Measurements from ENCODE around the gene RNF222. TPM values are rescaled to one million over a fixed set of nuclear protein-coding genes. Genes with fewer than 3 reads are reported as not detected.

Gene RNF222
- total RNA-seq, 1 experiment from 2014 or later, result 0.79 TPM

- Histone ChIP-seq H3K4me1 (replicated peaks; ENCODE audit: insufficient read depth) (0 out of 2 replicates have a peak, but pooled peaks cover 5% of the 10 kb centered on the region), H3K4me3 (no peak overlapping the region), H2AFZ (no peak overlapping the region), H4K20me1 (ENCODE audit: insufficient read depth) (no peaks in the 10 kb centered on the region), H3K4me2 (no peak overlapping the region), H3K27ac (no peak overlapping the region), H3F3A (ENCODE audit: insufficient read depth, low read depth) (no peaks in the 10 kb centered on the region), H3K9me2 (ENCODE audit: insufficient read depth) (no peaks in the 10 kb centered on the region), H3K79me2 (ENCODE audit: low read depth) (no peaks in the 10 kb centered on the region), H3K9me3 (ENCODE audit: insufficient read depth, low read depth) (no peaks in the 10 kb centered on the region), H3K27me3 (ENCODE audit: insufficient read depth, low read depth) (no peaks in the 10 kb centered on the region), H3K36me3 (ENCODE audit: low read depth) (no peaks in the 10 kb centered on the region)
- POLR2A ChIA-PET (ENCODE audit: unreplicated experiment), result interaction anchor here (0.5 to 0.6 kb wide), 3 partner anchors 30 to 136 kb away, joined by 3 to 8 read pairs (median 3); partner anchors contain the start of gene RANGRF
- CTCF ChIA-PET, result no interaction called here
- no TSS peak for BruUV-seq (replicated peaks)
- no peak for DNase-seq
- TF ChIP-seq CTCF (conservative IDR thresholded peaks at IDR 0.05), result no peak
- no peak for TF ChIP-seq EZH2 (IDR thresholded peaks at IDR 0.05; ENCODE audit: low read depth)
- intact Hi-C loops (cut with micrococcal nuclease; ENCODE audit: unreplicated experiment), result loop anchor here (10.0 kb wide), 1 partner anchor 331 kb away; the partner anchor contains the start of gene CCDC42
Observed at GRCh38 chr17:8413938-8414337, 16.3 kb upstream of the RNF222 start.

- Histone ChIP-seq H2AFZ (no peak overlapping the region), H3K4me2 (no peak overlapping the region), H3F3A (ENCODE audit: insufficient read depth, low read depth) (no peaks in the 10 kb centered on the region), H3K4me3 (no peak overlapping the region), H3K36me3 (ENCODE audit: low read depth) (no peaks in the 10 kb centered on the region), H3K79me2 (ENCODE audit: low read depth) (no peaks in the 10 kb centered on the region), H3K9me3 (ENCODE audit: insufficient read depth, low read depth) (no peaks in the 10 kb centered on the region), H3K9me2 (ENCODE audit: insufficient read depth) (no peaks in the 10 kb centered on the region), H3K4me1 (replicated peaks; ENCODE audit: insufficient read depth) (0 out of 2 replicates have a peak, but pooled peaks cover 5% of the 10 kb centered on the region), H3K27me3 (ENCODE audit: insufficient read depth, low read depth) (no peaks in the 10 kb centered on the region), H4K20me1 (ENCODE audit: insufficient read depth) (no peaks in the 10 kb centered on the region), H3K27ac (no peak overlapping the region)
- CTCF ChIA-PET, result no interaction called here
- POLR2A ChIA-PET (ENCODE audit: unreplicated experiment), result interaction anchor here (0.5 to 0.6 kb wide), 2 partner anchors 30 to 125 kb away, joined by 3 read pairs; partner anchors contain the start of gene RANGRF
- intact Hi-C loops (cut with micrococcal nuclease; ENCODE audit: unreplicated experiment), result loop anchor here (10.0 kb wide), 1 partner anchor 331 kb away; the partner anchor contains the start of gene CCDC42
- no peak for TF ChIP-seq EZH2 (IDR thresholded peaks at IDR 0.05; ENCODE audit: low read depth)
- no peak for TF ChIP-seq CTCF (conservative IDR thresholded peaks at IDR 0.05)
- no TSS peak for BruUV-seq (replicated peaks)
- no peak for DNase-seq
Observed at GRCh38 chr17:8413328-8413727, 15.7 kb upstream of the RNF222 start.

GRCh38 chr17:8412089-8412488, 14.5 kb upstream of the RNF222 start:
- H3K4me2 ChIP-seq, result no peak overlapping the region
- H3K4me1 ChIP-seq (replicated peaks; ENCODE audit: insufficient read depth), result no peaks in the 10 kb centered on the region; the same call in 1 of the 2 replicates
- H3K27me3 ChIP-seq (ENCODE audit: insufficient read depth, low read depth), result no peaks in the 10 kb centered on the region
- BruUV-seq (replicated peaks), result no TSS peak
- CTCF ChIA-PET, result no interaction called here
- no peaks in the 10 kb centered on the region for H3K36me3 ChIP-seq (ENCODE audit: low read depth)
- no peak overlapping the region for H2AFZ ChIP-seq
- H3F3A ChIP-seq (ENCODE audit: insufficient read depth, low read depth), result 0 out of 2 replicates have a peak, but pooled peaks cover 3% of the 10 kb centered on the region
- POLR2A ChIA-PET (ENCODE audit: unreplicated experiment), result no interaction called here
- TF ChIP-seq EZH2 (IDR thresholded peaks at IDR 0.05; ENCODE audit: low read depth) (no peak), CTCF (conservative IDR thresholded peaks at IDR 0.05) (no peak)
- H3K9me2 ChIP-seq (ENCODE audit: insufficient read depth), result no peaks in the 10 kb centered on the region
- intact Hi-C loops (cut with micrococcal nuclease; ENCODE audit: unreplicated experiment), result loop anchor here (10.0 kb wide), 1 partner anchor 333 kb away; the partner anchor contains the start of gene CCDC42
- no peak for DNase-seq
- H4K20me1 ChIP-seq (ENCODE audit: insufficient read depth), result no peaks in the 10 kb centered on the region
- no peaks in the 10 kb centered on the region for H3K9me3 ChIP-seq (ENCODE audit: insufficient read depth, low read depth)
- H3K27ac ChIP-seq, result no peak overlapping the region
- H3K4me3 ChIP-seq, result no peak overlapping the region
- H3K79me2 ChIP-seq (ENCODE audit: low read depth), result no peaks in the 10 kb centered on the region
